CD4-positive, alpha-beta T cell treated with Interleukin-15 for 1 hour (primary cell): ENCODE measurements around the gene KCNIP3.

ENCODE experiments used
- DNase-seq: peaks from one replicate; pipeline ENCODE4 v3.0.0-alpha.2; 2020

KCNIP3 gene

GRCh38 chr2:95297639-95298395 lies 670 bp downstream of the KCNIP3 start:
- no peak for DNase-seq

GRCh38 chr2:95298486-95299111 lies 1.5 kb downstream of the KCNIP3 start:
- DNase-seq: no peak

GRCh38 chr2:95299961-95300360 lies 2.8 kb downstream of the KCNIP3 start:
- DNase-seq: no peak

- DNase-seq: no peak
Observed at GRCh38 chr2:95300450-95300849, 3.3 kb downstream of the KCNIP3 start.

- no peak for DNase-seq
Observed at GRCh38 chr2:95301186-95301585, 4.0 kb downstream of the KCNIP3 start.

GRCh38 chr2:95301876-95302641 lies 4.9 kb downstream of the KCNIP3 start:
- DNase-seq: no peak

GRCh38 chr2:95303191-95303919 lies 6.2 kb downstream of the KCNIP3 start:
- no peak for DNase-seq

- DNase-seq: no peak
Observed at GRCh38 chr2:95305380-95306061, 8.4 kb downstream of the KCNIP3 start.

- no peak for DNase-seq
Observed at GRCh38 chr2:95306336-95306895, 9.3 kb downstream of the KCNIP3 start.

- no peak for DNase-seq
Observed at GRCh38 chr2:95307036-95307435, 9.9 kb downstream of the KCNIP3 start.

- no peak for DNase-seq
Observed at GRCh38 chr2:95307878-95308277, 10.7 kb downstream of the KCNIP3 start.

GRCh38 chr2:95308426-95308990 lies 11.4 kb downstream of the KCNIP3 start:
- no peak for DNase-seq

- DNase-seq: no peak
Observed at GRCh38 chr2:95309599-95309998, 12.5 kb downstream of the KCNIP3 start.

GRCh38 chr2:95310216-95310615 lies 13.1 kb downstream of the KCNIP3 start:
- DNase-seq: no peak

- DNase-seq: no peak
Observed at GRCh38 chr2:95310651-95311050, 13.5 kb downstream of the KCNIP3 start.

- no peak for DNase-seq
Observed at GRCh38 chr2:95311815-95312542, 14.8 kb downstream of the KCNIP3 start.

GRCh38 chr2:95312543-95313201 lies 15.5 kb downstream of the KCNIP3 start:
- DNase-seq: no peak

- no peak for DNase-seq
Observed at GRCh38 chr2:95313296-95314131, 16.4 kb downstream of the KCNIP3 start.

GRCh38 chr2:95314598-95314963 lies 17.4 kb downstream of the KCNIP3 start:
- DNase-seq: no peak
